ENCODE results near the gene IL26.
"Not testable (repeated sequence)": the region's sequence is repeated elsewhere in the genome, so short reads cannot be mapped to it uniquely, and the experiment has no call there.

IL26 gene

DNA sequence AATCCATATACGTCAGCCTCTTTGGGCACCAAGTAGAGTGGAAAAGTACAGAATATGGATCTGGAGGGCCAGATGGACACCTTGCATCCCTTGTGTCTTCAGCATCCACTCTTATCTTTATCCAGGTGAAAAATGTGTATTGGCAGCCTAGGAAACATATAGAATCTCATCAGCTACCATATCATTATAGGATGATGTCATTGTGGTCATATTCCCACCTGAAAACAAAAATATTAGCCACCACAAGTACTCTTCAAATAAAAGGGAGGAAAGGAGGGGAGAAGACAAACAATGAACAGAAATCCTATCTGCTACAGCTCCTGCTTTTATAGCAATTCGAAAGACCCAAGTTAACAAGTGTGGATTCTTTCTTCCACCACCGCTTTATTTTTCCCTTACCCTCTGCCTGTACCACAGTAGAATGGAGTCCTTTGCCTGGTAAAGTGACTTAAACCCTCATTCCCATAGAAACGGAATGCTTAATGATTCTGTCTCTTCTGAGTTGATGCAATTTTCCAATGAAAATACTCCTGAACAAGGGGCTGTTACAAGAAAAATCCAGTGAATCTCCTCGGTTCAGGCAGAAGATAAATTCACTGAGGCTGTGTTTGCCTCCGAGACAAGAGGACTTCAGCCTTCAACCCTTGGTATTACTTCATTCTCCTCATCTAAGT is 13.8 kb upstream of the IL26 start:
- DNase-seq (ENCODE audit: low read depth) = no peak

- no peak for DNase-seq (ENCODE audit: low read depth)
Measured at GRCh38 chr12:68237619-68238018, 12.0 kb upstream of the IL26 start.

- DNase-seq (ENCODE audit: low read depth) = no peak
Measured at GRCh38 chr12:68237078-68237477, 11.5 kb upstream of the IL26 start.

- DNase-seq (ENCODE audit: low read depth) = peak; percentile 13
Measured at GRCh38 chr12:68236421-68237059, 10.9 kb upstream of the IL26 start.

DNA sequence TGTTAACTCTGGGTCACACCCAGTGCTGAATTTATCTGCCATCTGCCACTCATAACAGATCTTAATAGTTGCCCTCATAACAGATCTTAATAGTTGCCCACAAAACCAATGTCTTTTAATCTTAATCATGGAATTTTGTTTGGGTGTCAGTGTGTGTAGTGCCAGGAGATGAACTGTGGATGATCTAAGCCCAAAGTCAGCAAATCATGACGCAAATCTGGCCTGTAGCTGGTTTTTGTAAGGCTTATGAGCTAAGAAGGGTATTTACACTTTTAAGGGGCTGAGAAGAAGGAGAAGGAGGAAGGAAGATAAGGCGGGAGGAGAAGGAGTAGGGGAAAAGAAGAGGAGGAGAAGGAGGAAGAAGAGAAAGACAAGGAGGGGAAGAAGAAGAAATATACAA is 10.0 kb upstream of the IL26 start:
- no peak for DNase-seq (ENCODE audit: low read depth)

- no peak for DNase-seq (ENCODE audit: low read depth)
Measured at GRCh38 chr12:68234140-68234539, 8.5 kb upstream of the IL26 start.

GRCh38 chr12:68233498-68233897 is 7.9 kb upstream of the IL26 start:
- DNase-seq (ENCODE audit: low read depth) = no peak

GRCh38 chr12:68231691-68232090 is 6.1 kb upstream of the IL26 start:
- no peak for DNase-seq (ENCODE audit: low read depth)

GRCh38 chr12:68231229-68231628 is 5.6 kb upstream of the IL26 start:
- no peak for DNase-seq (ENCODE audit: low read depth)

DNA sequence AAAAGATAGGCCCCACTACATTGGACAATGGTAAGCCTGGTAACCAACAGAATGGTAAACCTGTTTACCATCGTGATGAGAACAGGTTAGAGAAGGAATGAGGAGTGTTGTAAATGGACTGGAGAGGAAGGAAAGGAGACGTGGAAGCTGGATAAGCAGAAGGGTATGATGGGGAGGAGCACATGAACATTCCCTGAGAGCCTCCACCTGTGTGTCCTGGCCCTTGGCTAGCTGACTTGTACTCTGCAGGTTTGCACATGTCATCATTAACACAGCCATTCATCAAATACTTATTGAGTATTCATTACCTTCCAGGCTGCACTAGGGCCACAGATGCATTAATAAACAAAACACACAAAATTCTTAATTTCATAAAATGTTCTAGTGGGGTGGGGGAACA is 4.3 kb upstream of the IL26 start:
- DNase-seq (ENCODE audit: low read depth) = no peak

DNA sequence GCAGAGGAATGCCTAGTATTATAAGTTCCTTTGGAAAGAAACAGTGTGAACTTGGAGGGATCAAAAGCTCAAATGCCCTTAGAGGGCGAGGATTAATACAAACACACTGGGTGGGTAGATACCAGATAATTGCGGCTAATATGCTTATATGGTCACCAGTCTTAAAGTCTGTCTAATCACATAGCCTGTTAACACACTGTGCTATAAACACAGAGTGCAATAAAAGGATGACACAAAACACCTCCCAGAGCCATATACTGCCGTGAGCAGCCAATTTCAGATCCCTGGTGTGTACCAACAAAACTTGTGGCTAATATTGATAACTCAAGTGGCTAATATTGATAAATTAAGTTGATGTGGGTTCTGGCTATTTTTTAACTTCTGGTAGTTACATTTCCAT is 1.7 kb upstream of the IL26 start:
- no peak for DNase-seq (ENCODE audit: low read depth)

GRCh38 chr12:68224613-68225285 is 861 bp downstream of the IL26 start:
- no peak for DNase-seq (ENCODE audit: low read depth)

DNA sequence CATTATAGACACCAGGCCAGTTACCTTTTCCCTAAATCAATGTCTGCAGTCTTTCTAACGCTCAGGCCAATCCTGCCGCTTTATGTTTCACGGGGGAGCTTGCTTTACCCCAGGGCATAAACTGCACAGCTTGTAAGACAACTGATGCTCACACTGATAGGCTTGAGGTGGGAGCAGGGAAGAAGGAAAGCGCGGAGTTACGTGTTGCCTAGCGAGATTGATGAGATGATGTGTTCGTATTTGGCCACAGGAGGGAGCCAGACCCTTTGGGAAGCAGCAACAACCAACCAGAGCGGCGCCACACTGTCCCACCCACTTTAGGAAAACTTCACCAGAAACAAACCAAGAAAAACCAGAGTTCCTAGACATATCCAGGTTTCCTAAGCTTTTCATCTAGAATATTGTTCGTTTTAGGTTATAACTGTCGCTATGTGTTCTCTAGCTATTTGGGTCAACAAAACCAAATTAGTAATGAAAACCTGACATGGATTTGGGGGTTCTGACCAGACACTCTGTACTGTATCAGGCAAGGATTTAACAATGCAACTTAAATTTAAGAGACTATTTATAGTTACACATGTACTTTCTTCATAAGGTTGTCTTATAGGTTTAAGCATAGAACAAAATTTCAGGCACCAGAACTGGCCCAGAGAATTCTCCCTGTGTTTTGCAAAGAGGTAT is 2.4 kb downstream of the IL26 start:
- peak; percentile 44 for DNase-seq (ENCODE audit: low read depth)

- DNase-seq (ENCODE audit: low read depth) = no peak
Measured at GRCh38 chr12:68222326-68222725, 3.3 kb downstream of the IL26 start.

- no peak for DNase-seq (ENCODE audit: low read depth)
Measured at GRCh38 chr12:68221497-68221896, 4.1 kb downstream of the IL26 start.

DNA sequence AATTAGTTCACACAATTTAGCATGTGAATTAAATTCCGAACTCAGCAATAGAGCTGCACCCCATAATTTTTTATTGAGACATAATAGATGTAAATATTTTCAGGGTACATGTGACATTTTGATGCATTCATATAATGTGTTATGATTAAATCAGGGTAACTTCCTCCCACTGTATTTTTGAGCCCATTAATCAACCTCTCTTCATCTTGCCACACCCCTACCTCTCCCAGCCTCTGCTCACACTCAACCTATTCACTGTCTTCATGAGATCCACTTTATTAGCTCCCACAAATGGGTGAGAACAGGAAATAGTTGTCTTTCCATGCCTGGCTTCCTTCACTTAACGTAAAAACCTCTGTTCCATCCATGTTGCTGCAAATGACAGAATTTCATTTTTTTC is 14.7 kb downstream of the IL26 start:
- DNase-seq (ENCODE audit: low read depth) = no peak

DNA sequence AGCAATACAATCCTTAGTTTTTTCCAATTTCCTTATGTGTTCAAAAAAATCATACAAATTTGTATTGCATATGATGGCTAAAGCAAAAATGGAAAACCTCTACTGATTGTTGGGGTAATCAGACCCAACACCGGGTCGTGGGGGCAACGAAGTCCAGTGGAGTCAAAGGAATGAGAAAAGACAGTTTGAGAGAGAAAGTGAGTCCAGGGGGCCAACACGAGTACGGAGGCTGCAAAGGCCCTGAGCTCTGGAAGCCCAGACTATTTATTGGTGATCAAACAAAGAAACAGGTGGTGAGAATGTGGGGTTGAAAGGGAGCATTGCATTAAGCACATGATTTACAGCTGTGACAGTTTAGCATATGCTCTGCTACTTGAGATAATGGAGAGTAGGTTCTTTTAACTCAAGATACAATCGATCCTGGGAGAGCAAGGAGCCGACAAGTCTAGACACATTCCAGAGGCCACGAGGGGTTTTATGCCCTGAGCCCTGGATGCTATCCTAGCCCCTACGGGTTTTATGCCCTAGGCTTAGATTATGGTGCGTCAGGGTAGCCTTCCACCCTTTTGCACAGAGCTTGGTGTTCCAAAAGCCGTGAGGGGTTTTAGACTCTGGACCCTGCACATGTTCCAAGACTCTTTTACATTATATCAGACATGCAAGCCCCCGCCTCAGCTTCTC is 16.4 kb downstream of the IL26 start:
- not testable (repeated sequence) for DNase-seq (ENCODE audit: low read depth)

- DNase-seq (ENCODE audit: low read depth) = no peak
Measured at GRCh38 chr12:68207276-68207675, 18.3 kb downstream of the IL26 start.

DNA sequence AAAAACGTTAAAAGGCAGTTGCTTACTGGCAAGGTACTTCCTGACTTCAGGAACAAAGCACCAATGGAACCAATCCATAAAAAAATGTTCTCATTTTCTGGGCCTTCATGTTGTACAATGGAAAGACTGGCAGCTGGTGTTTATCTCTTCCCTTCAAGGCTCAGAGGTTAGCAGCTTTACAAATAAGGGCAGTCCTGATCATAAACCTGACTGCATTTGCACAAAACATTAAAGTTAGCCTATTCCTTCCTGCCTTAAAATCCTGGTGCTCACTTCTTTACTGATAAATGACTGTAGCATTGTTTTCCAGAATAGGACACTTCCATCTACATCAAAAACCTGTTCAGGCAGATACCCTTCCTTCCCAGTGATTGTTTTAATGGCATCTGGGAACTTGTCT is 19.2 kb downstream of the IL26 start:
- no peak for DNase-seq (ENCODE audit: low read depth)

DNA sequence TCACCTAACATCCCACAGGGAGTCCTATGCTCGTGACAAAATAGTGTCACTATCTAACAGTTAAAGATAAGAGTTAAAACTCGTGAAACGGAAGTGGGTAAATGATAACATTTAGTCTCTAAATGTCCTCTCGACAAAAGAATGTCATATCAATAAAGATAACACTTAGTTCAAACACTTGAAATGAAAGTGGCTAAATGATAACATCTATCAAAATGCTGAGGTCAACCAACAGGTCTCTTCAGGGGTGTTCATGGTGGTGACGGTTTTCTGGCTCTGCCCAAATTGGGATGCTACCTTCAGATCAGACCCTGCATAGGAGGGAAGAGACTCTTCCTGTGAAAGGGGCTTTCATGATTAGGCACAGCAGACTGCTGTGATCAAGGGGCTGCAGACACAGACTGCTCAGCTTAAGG is 22.1 kb downstream of the IL26 start:
- no peak for DNase-seq (ENCODE audit: low read depth)

- DNase-seq (ENCODE audit: low read depth) = no peak
Measured at GRCh38 chr12:68200854-68201253, 24.8 kb downstream of the IL26 start.

DNA sequence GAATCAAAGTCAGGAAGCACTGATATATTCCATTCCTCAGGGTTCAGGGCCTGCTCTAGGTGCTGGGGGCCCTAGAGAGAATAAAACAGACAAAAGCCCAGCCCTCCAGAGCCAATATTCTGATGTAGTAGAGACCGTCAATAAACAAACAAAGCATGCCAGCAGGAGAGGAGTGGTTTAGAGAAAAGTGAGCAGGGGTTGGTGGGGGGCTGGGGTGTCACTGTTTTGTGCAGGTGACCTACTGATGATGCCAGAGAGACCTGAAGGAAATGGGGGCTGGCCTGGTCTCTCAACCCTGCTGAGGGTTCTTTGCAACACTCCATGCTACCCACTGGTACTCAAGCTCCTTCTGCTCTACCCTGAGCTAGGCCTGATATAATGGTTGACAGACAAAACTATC is 26.5 kb downstream of the IL26 start:
- no peak for DNase-seq (ENCODE audit: low read depth)
